IMR-90 (cell line): Measurements from ENCODE around the gene PRKN. TPM values are rescaled to one million over a fixed set of nuclear protein-coding genes. Genes with fewer than 3 reads are reported as not detected.

Experiments used
- ATAC-seq: fragments of 200-7000 bp; cut with Tn5 transposase; 2 replicates; pipeline ENCODE4 v1.9.1; 2020; ENCODE audit warnings: low read depth, mild to moderate bottlenecking, moderate library complexity
- BruUV-seq: library from RNA; stranded (reverse); fragments of 400-500 nt; replicated peaks from 2 replicates; lab custom pipeline; 2021; lab: Mats Ljungman, UMichigan
- CTCF ChIA-PET: fragments of 300-600 bp; formaldehyde crosslinking; extraction: SDS; loops from one replicate; lab custom pipeline; 2021; ENCODE audit warnings: antibody characterized with exemption; lab: Yijun Ruan, JAX
- POLR2A ChIA-PET: fragments of 300-600 bp; sonication (Branson Sonifier 250); formaldehyde crosslinking; loops from one replicate; lab custom pipeline; 2022; ENCODE audit warnings: antibody characterized with exemption; ENCODE audit not compliant: unreplicated experiment; lab: Charles Lee
- DNase-seq: peaks from one replicate; pipeline ENCODE4 v3.0.0; 2013
- H2AFZ ChIP-seq: replicated peaks from 2 replicates; pipeline ENCODE3; 2013; ENCODE audit warnings: low read length, mild to moderate bottlenecking; ENCODE audit not compliant: poor library complexity
- H2AK5ac ChIP-seq: 2 replicates; pipeline ENCODE4 v1.6.1; 2013; ENCODE audit warnings: low read depth, low read length, inconsistent platforms
- H2AK9ac ChIP-seq: replicated peaks from 2 replicates; pipeline ENCODE3; 2013; ENCODE audit warnings: mild to moderate bottlenecking, low read depth, low read length, moderate library complexity; ENCODE audit not compliant: poor library complexity
- H2BK120ac ChIP-seq: 2 replicates; pipeline ENCODE4 v1.6.1; 2013; ENCODE audit warnings: low read depth, low read length, inconsistent platforms
- H2BK15ac ChIP-seq: 3 replicates; pipeline ENCODE4 v1.6.1; 2013; ENCODE audit warnings: low read depth, low read length, inconsistent platforms
- H2BK20ac ChIP-seq: 2 replicates; pipeline ENCODE4 v1.6.1; 2013; ENCODE audit warnings: low read depth, mild to moderate bottlenecking, inconsistent platforms, low read length, moderate library complexity
- H2BK5ac ChIP-seq: 2 replicates; pipeline ENCODE4 v1.6.1; 2013; ENCODE audit warnings: mild to moderate bottlenecking, low read depth, low read length, inconsistent platforms; ENCODE audit not compliant: poor library complexity, severe bottlenecking
- H3K14ac ChIP-seq: replicated peaks from 2 replicates; pipeline ENCODE4 v1.6.1; 2013; ENCODE audit warnings: low read depth, low read length, inconsistent platforms
- H3K18ac ChIP-seq: 2 replicates; pipeline ENCODE4 v1.6.1; 2013; ENCODE audit warnings: low read depth, low read length, control low read depth
- H3K23ac ChIP-seq: 2 replicates; pipeline ENCODE4 v1.6.1; 2013; ENCODE audit warnings: low read depth, low read length, inconsistent platforms
- H3K27ac ChIP-seq: 2 replicates; pipeline ENCODE4 v1.5.1; 2013; ENCODE audit warnings: mild to moderate bottlenecking, control low read depth, low read length; ENCODE audit not compliant: insufficient read depth
- H3K27me3 ChIP-seq: 2 replicates; pipeline ENCODE4 v1.6.1; 2013; ENCODE audit warnings: low read length; ENCODE audit not compliant: control insufficient read depth, insufficient read depth
- H3K36me3 ChIP-seq: 2 replicates; pipeline ENCODE4 v1.6.1; 2013; ENCODE audit warnings: low read length, mixed read lengths; ENCODE audit not compliant: control insufficient read depth, insufficient read depth
- H3K4ac ChIP-seq: 2 replicates; pipeline ENCODE4 v1.6.1; 2013; ENCODE audit warnings: low read depth, low read length, inconsistent platforms
- H3K4me1 ChIP-seq: 2 replicates; pipeline ENCODE4 v1.6.1; 2013; ENCODE audit warnings: low read length, mixed read lengths; ENCODE audit not compliant: control insufficient read depth, insufficient read depth
- H3K4me2 ChIP-seq: 2 replicates; pipeline ENCODE4 v1.6.1; 2013; ENCODE audit warnings: low read depth, mild to moderate bottlenecking, control low read depth, low read length, moderate library complexity
- H3K4me3 ChIP-seq: 2 replicates; pipeline ENCODE4 v1.5.1; 2013; ENCODE audit warnings: low read depth, mild to moderate bottlenecking, control low read depth, low read length, moderate library complexity; ENCODE audit not compliant: insufficient read depth
- H3K56ac ChIP-seq: 2 replicates; pipeline ENCODE4 v1.6.1; 2013; ENCODE audit warnings: low read length, inconsistent platforms; ENCODE audit not compliant: insufficient read depth; ENCODE audit errors: extremely low read depth
- H3K79me1 ChIP-seq, 2 experiments: 2 replicates each; pipeline ENCODE4 v1.6.1; 2013; ENCODE audit warnings: low read length in 2 of 2, inconsistent platforms in 1 of 2, low read depth in 1 of 2
- H3K9ac ChIP-seq: 2 replicates; pipeline ENCODE4 v1.6.1; 2013; ENCODE audit warnings: low read depth, low read length, control low read depth
- H3K9me1 ChIP-seq: 2 replicates; pipeline ENCODE4 v1.6.1; 2013; ENCODE audit warnings: low read length, inconsistent platforms; ENCODE audit not compliant: insufficient read depth
- H3K9me3 ChIP-seq: 2 replicates; pipeline ENCODE4 v1.6.1; 2013; ENCODE audit warnings: low read length; ENCODE audit not compliant: control insufficient read depth, insufficient read depth
- H4K20me1 ChIP-seq: 2 replicates; pipeline ENCODE4 v1.6.1; 2013; ENCODE audit warnings: low read length, inconsistent platforms; ENCODE audit not compliant: insufficient read depth
- H4K5ac ChIP-seq: 2 replicates; pipeline ENCODE4 v1.6.1; 2013; ENCODE audit warnings: mild to moderate bottlenecking, low read depth, low read length, control low read depth
- H4K8ac ChIP-seq, 2 experiments: 2 replicates each; pipeline ENCODE4 v1.6.1; 2013; ENCODE audit warnings: low read depth in 2 of 2, low read length in 2 of 2, control low read depth in 1 of 2, inconsistent platforms in 1 of 2
- H4K91ac ChIP-seq: 2 replicates; pipeline ENCODE4 v1.6.1; 2013; ENCODE audit warnings: low read depth, low read length, inconsistent platforms; ENCODE audit not compliant: insufficient read depth
- BHLHE40 ChIP-seq: fragments of 150-350 bp; IDR thresholded peaks from 2 replicates; pipeline ENCODE4 v1.6.1; 2016; ENCODE audit warnings: mild to moderate bottlenecking, low read depth, low read length
- CEBPB ChIP-seq: IDR thresholded peaks from 2 replicates; pipeline ENCODE4 v1.6.1; 2012; ENCODE audit warnings: low read depth, low read length, improper control_type of control experiment
- CHD1 ChIP-seq: IDR thresholded peaks from 2 replicates; pipeline ENCODE4 v1.6.1; 2012; ENCODE audit warnings: low read depth, low read length, improper control_type of control experiment
- FOS ChIP-seq: fragments of 150-350 bp; IDR thresholded peaks from 2 replicates; pipeline ENCODE4 v1.6.1; 2016; ENCODE audit warnings: low read depth, low read length
- MAFK ChIP-seq: IDR thresholded peaks from 2 replicates; pipeline ENCODE4 v1.6.1; 2012; ENCODE audit warnings: low read depth, low read length, improper control_type of control experiment
- MAZ ChIP-seq: IDR thresholded peaks from 2 replicates; pipeline ENCODE4 v1.6.1; 2012; ENCODE audit warnings: low read depth, mild to moderate bottlenecking, low read length, improper control_type of control experiment, moderate library complexity, borderline replicate concordance
- MXI1 ChIP-seq: IDR thresholded peaks from 2 replicates; pipeline ENCODE4 v1.6.1; 2012; ENCODE audit warnings: low read depth, mild to moderate bottlenecking, low read length, moderate library complexity, borderline replicate concordance
- NFE2L2 ChIP-seq: fragments of 150-350 bp; IDR thresholded peaks from 2 replicates; pipeline ENCODE4 v1.6.1; 2016; ENCODE audit warnings: low read depth, mild to moderate bottlenecking, low read length
- RAD21 ChIP-seq: IDR thresholded peaks from 2 replicates; pipeline ENCODE4 v1.6.1; 2012; ENCODE audit warnings: low read length, improper control_type of control experiment
- RCOR1 ChIP-seq: IDR thresholded peaks from 2 replicates; pipeline ENCODE4 v1.6.1; 2012; ENCODE audit warnings: mild to moderate bottlenecking, low read length, improper control_type of control experiment; ENCODE audit not compliant: insufficient replicate concordance
- SMC3 ChIP-seq: fragments of 150-350 bp; IDR thresholded peaks from 2 replicates; pipeline ENCODE4 v1.6.1; 2016; ENCODE audit warnings: low read depth, mild to moderate bottlenecking, antibody characterized with exemption, low read length, moderate library complexity
- USF2 ChIP-seq: fragments of 150-350 bp; IDR thresholded peaks from 2 replicates; pipeline ENCODE4 v1.6.1; 2017; ENCODE audit warnings: mild to moderate bottlenecking, antibody characterized with exemption, low read length, low read depth
- WGBS, 2 experiments: methylation state at CpG; one replicate each; pipeline versions ENCODE4 v1.1.5 to v1.1.7; 2013; ENCODE audit warnings: missing lambda C conversion rate in 2 of 2; ENCODE audit not compliant: insufficient read length in 1 of 2; ENCODE audit errors: extremely low coverage in 2 of 2; 5-methylcytosine and 5-hydroxymethylcytosine counted together
- dilution Hi-C: fragments of 300-500 bp; cut with HindIII; formaldehyde crosslinking; loops from one replicate; pipeline ENCODE4 v1.14.3; 2018; ENCODE audit warnings: low sequenced_read_pairs; ENCODE audit not compliant: unreplicated experiment
- in situ Hi-C: fragments of 300-500 bp; cut with MboI; formaldehyde crosslinking; loops from 3 replicates; pipeline ENCODE4 v1.14.3; 2019; ENCODE audit warnings: low sequenced_read_pairs, inconsistent platforms, mixed read lengths
- intact Hi-C: fragments of 100-400 bp; cut with micrococcal nuclease; formaldehyde crosslinking; loops from 2 replicates; pipeline ENCODE4 v1.10.0; 2022
- polyA plus RNA-seq, 3 experiments: library from polyadenylated mRNA; depleted of rRNA; stranded (reverse); fragments of >200 nt; gene quantifications; 2 replicates each; pipeline ENCODE4 v1.2.3, GENCODE V29; 2012; ENCODE audit warnings: low replicate concordance in 1 of 3
- total RNA-seq: library from RNA; depleted of rRNA; stranded (reverse); fragments of >200 nt; gene quantifications from 2 replicates; pipeline ENCODE4 v1.2.3, GENCODE V29; 2012
- TF ChIP-seq, protein P1 (sequence below): fragments of 150-350 bp; IDR thresholded peaks from 2 replicates; pipeline ENCODE4 v1.6.1; 2016; ENCODE audit warnings: low read depth, mild to moderate bottlenecking, low read length, moderate library complexity, borderline replicate concordance

The PRKN gene
- total and polyA plus RNA-seq, 2 of the 4 experiments (the other 2 are of a cell fraction), result 0.15 to 0.18 TPM

GRCh38 chr6:162156146-162156545 is 571.4 kb downstream of the PRKN start:
- Histone ChIP-seq H3K4me3 (no peak overlapping the region), H3K4me2 (no peak overlapping the region), H3K4ac (no peak overlapping the region), H4K5ac (no peak overlapping the region), H3K36me3 (no peaks in the 10 kb centered on the region), H4K91ac (no peak overlapping the region), H3K4me1 (no peaks in the 10 kb centered on the region), H2AK5ac (no peak overlapping the region), H3K27me3 (no peaks in the 10 kb centered on the region), H3K23ac (no peak overlapping the region), H2BK15ac (no peak overlapping the region), H2AFZ (no peak overlapping the region), H3K79me1 (no peaks in the 10 kb centered on the region), H2AK9ac (no peak overlapping the region), H3K14ac (no peak overlapping the region), H4K8ac (no peak overlapping the region), H3K9ac (no peak overlapping the region), H2BK5ac (no peak overlapping the region), H3K56ac (no peak overlapping the region), H2BK20ac (no peak overlapping the region), H3K9me1 (no peaks in the 10 kb centered on the region), H3K9me3 (peaks cover 13% of the 10 kb centered on the region), H2BK120ac (no peak overlapping the region), H3K18ac (no peak overlapping the region), H3K27ac (no peak overlapping the region), H4K20me1 (no peaks in the 10 kb centered on the region)
- BruUV-seq, result no TSS peak
- DNase-seq (no peak), ATAC-seq (no peak)
- dilution Hi-C loops, result no loop called here
- POLR2A ChIA-PET, result no interaction called here
- intact Hi-C loops, result no loop called here
- in situ Hi-C loops, result no loop called here
- CTCF ChIA-PET, result no interaction called here
- TF ChIP-seq CHD1 (no peak), MAFK (no peak), BHLHE40 (no peak), MAZ (no peak), CEBPB (no peak), MXI1 (no peak), RCOR1 (no peak), USF2 (no peak), NFE2L2 (no peak), RAD21 (no peak), FOS (no peak), SMC3 (no peak)
- TF ChIP-seq, protein P1, sequence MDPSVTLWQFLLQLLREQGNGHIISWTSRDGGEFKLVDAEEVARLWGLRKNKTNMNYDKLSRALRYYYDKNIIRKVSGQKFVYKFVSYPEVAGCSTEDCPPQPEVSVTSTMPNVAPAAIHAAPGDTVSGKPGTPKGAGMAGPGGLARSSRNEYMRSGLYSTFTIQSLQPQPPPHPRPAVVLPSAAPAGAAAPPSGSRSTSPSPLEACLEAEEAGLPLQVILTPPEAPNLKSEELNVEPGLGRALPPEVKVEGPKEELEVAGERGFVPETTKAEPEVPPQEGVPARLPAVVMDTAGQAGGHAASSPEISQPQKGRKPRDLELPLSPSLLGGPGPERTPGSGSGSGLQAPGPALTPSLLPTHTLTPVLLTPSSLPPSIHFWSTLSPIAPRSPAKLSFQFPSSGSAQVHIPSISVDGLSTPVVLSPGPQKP, result no peak
- WGBS, 2 experiments, result no CpG with 5 or more reads among the region's 2 CpGs
